Endothelial cell (in vitro differentiated cells): ENCODE data around the gene ABCC9. TPM values are rescaled to one million over a fixed set of nuclear protein-coding genes. Genes with fewer than 3 reads are reported as not detected.
"Not testable (repeated sequence)": the region's sequence is repeated elsewhere in the genome, so short reads cannot be mapped to it uniquely, and the experiment has no call there.

ENCODE experiments used
- DNase-seq: peaks from one replicate; pipeline ENCODE4 v3.0.0; 2021; ENCODE audit warnings: low spot score
- H3K27ac Mint-ChIP-seq: one replicate; pipeline ENCODE4 v1.8.0; 2021; ENCODE audit warnings: mixed read lengths, inconsistent platforms; ENCODE audit not compliant: unreplicated experiment
- H3K27me3 Mint-ChIP-seq: one replicate; pipeline ENCODE4 v1.8.0; 2021; ENCODE audit warnings: mild to moderate bottlenecking, moderate library complexity, mixed read lengths, inconsistent platforms; ENCODE audit not compliant: unreplicated experiment
- H3K36me3 Mint-ChIP-seq: one replicate; pipeline ENCODE4 v1.8.0; 2021; ENCODE audit warnings: mild to moderate bottlenecking, low read depth, mixed read lengths, inconsistent platforms; ENCODE audit not compliant: unreplicated experiment
- H3K4me1 Mint-ChIP-seq: one replicate; pipeline ENCODE4 v1.8.0; 2021; ENCODE audit warnings: mild to moderate bottlenecking, mixed read lengths, inconsistent platforms; ENCODE audit not compliant: unreplicated experiment
- H3K4me3 Mint-ChIP-seq: one replicate; pipeline ENCODE4 v1.8.0; 2021; ENCODE audit warnings: mild to moderate bottlenecking, mixed read lengths, inconsistent platforms; ENCODE audit not compliant: unreplicated experiment
- H3K9me3 Mint-ChIP-seq: one replicate; pipeline ENCODE4 v1.8.0; 2021; ENCODE audit warnings: mixed read lengths, inconsistent platforms; ENCODE audit not compliant: unreplicated experiment
- CTCF ChIP-seq: fragments of 200-600 bp; sonication (generic); IDR thresholded peaks from one replicate; pipeline ENCODE4 v1.5.0; 2021; ENCODE audit warnings: antibody characterized with exemption; ENCODE audit not compliant: unreplicated experiment
- total RNA-seq: library from RNA; stranded (reverse); fragmentation: NEBNext Ultra II Directional; extraction: Animal tissue kit (Norgen Biotek cat#: 25700); gene quantifications from one replicate; pipeline ENCODE4 v1.2.1, GENCODE V29; 2021; ENCODE audit not compliant: unreplicated experiment

The ABCC9 gene
- total RNA-seq, 1 donor from 2014 or later = 1.2 TPM

GRCh38 chr12:21939435-21939834 lies 1.8 kb downstream of the ABCC9 start:
- no peaks in the 10 kb centered on the region for H3K36me3 Mint-ChIP-seq
- no peaks in the 10 kb centered on the region for H3K4me1 Mint-ChIP-seq
- H3K27ac Mint-ChIP-seq = no peak overlapping the region
- no peak for TF ChIP-seq CTCF
- no peak for DNase-seq
- no peaks in the 10 kb centered on the region for H3K27me3 Mint-ChIP-seq
- H3K9me3 Mint-ChIP-seq = no peaks in the 10 kb centered on the region
- no peak overlapping the region for H3K4me3 Mint-ChIP-seq

- Mint-ChIP-seq H3K27ac (no peak overlapping the region), H3K4me3 (no peak overlapping the region), H3K27me3 (no peaks in the 10 kb centered on the region), H3K9me3 (no peaks in the 10 kb centered on the region), H3K36me3 (no peaks in the 10 kb centered on the region), H3K4me1 (no peaks in the 10 kb centered on the region)
- no peak for TF ChIP-seq CTCF
- DNase-seq = no peak
Measured at GRCh38 chr12:21938879-21939278, 2.3 kb downstream of the ABCC9 start.

GRCh38 chr12:21934173-21934572 lies 7.1 kb downstream of the ABCC9 start:
- H3K9me3 Mint-ChIP-seq = no peaks in the 10 kb centered on the region
- H3K27ac Mint-ChIP-seq = no peak overlapping the region
- H3K27me3 Mint-ChIP-seq = no peaks in the 10 kb centered on the region
- H3K4me3 Mint-ChIP-seq = no peak overlapping the region
- no peak for DNase-seq
- no peaks in the 10 kb centered on the region for H3K36me3 Mint-ChIP-seq
- no peak for TF ChIP-seq CTCF
- H3K4me1 Mint-ChIP-seq = no peaks in the 10 kb centered on the region

DNA sequence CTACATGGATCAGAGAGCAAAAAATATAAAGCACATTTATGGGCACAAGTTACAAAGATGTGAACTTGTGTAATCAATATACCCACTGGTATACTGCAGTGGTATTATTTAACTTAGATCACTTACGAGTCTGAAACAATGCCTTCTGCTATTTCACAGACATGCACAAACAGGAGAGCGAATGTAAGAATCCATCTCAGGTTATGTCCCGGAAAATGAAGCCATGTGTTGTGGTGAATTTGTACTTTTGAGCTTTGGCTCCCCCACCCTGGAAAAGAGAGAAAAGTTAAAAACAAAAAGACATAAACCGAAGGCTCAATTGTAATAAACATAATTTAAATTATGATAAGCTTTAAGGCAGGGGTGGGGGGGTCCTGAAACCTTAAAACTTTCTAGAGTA lies 7.6 kb downstream of the ABCC9 start:
- H3K27me3 Mint-ChIP-seq = no peaks in the 10 kb centered on the region
- TF ChIP-seq CTCF = no peak
- no peak for DNase-seq

DNA sequence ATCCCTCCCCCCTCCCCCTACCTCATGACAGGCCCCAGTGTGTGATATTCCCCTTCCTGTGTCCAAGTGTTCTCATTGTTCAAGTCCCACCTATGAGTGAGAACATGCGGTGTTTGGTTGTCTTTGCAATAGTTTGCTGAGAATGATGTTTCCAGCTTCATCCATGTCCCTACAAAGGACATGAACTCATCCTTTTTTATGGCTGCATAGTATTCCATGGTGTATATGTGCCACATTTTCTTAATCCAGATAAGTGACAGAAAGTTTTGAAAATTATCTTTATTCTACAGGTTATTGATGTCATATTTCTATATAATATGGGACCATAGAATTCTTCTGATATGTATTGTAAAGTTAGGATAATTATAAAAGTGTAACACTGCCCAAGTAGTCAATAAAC lies 11.3 kb downstream of the ABCC9 start:
- DNase-seq, H3K4me3 Mint-ChIP-seq, H3K9me3 Mint-ChIP-seq, H3K4me1 Mint-ChIP-seq, H3K27me3 Mint-ChIP-seq, H3K27ac Mint-ChIP-seq, H3K36me3 Mint-ChIP-seq: not testable (repeated sequence)

More for the DNA sequence above, 7.6 kb downstream of the ABCC9 start:
- Mint-ChIP-seq H3K4me3 (no peak overlapping the region), H3K36me3 (no peaks in the 10 kb centered on the region), H3K4me1 (no peaks in the 10 kb centered on the region), H3K27ac (no peak overlapping the region), H3K9me3 (no peaks in the 10 kb centered on the region)

- Mint-ChIP-seq H3K27me3 (peaks cover 3% of the 10 kb centered on the region), H3K9me3 (no peaks in the 10 kb centered on the region), H3K4me3 (no peak overlapping the region), H3K27ac (no peak overlapping the region), H3K36me3 (no peaks in the 10 kb centered on the region), H3K4me1 (no peaks in the 10 kb centered on the region)
- no peak for DNase-seq
- no peak for TF ChIP-seq CTCF
Measured at GRCh38 chr12:21925296-21925913, 15.8 kb downstream of the ABCC9 start.
